Choroid plexus epithelial cell (primary cell): Measurements from ENCODE around the gene WDFY2.
"Not testable (repeated sequence)": the region's sequence is repeated elsewhere in the genome, so short reads cannot be mapped to it uniquely, and the experiment has no call there.

Experiments
- DNase-seq: peaks from one replicate; pipeline ENCODE4 v3.0.0-alpha.2; 2010; ENCODE audit warnings: low read depth
- H3K4me3 ChIP-seq: 2 replicates; pipeline ENCODE4 v1.5.1; 2011; ENCODE audit warnings: low read depth, mild to moderate bottlenecking, control low read depth, low read length, moderate library complexity
- CTCF ChIP-seq: conservative IDR thresholded peaks from 2 replicates; pipeline ENCODE4 v1.5.1; 2011; ENCODE audit warnings: low read depth, mild to moderate bottlenecking, control low read depth, inconsistent platforms, low read length, moderate library complexity

WDFY2 gene

GRCh38 chr13:51590971-51591627, 6.8 kb downstream of the WDFY2 start:
- H3K4me3 ChIP-seq: no peak overlapping the region
- DNase-seq: peak; percentile 92
- TF ChIP-seq CTCF: no peak

- not testable (repeated sequence) for DNase-seq, H3K4me3 ChIP-seq
These were observed 7.7 kb downstream of the WDFY2 start for GRCh38 chr13:51591938-51592337.

GRCh38 chr13:51594432-51594831, 10.2 kb downstream of the WDFY2 start:
- H3K4me3 ChIP-seq: no peak overlapping the region
- no peak for TF ChIP-seq CTCF
- DNase-seq: no peak

GRCh38 chr13:51595416-51595815, 11.2 kb downstream of the WDFY2 start:
- no peak overlapping the region for H3K4me3 ChIP-seq
- no peak for TF ChIP-seq CTCF
- no peak for DNase-seq

GRCh38 chr13:51596541-51596940, 12.3 kb downstream of the WDFY2 start:
- no peak for TF ChIP-seq CTCF

GRCh38 chr13:51599444-51600176, 15.3 kb downstream of the WDFY2 start:
- DNase-seq: no peak
- peak; percentile 9 for TF ChIP-seq CTCF
- H3K4me3 ChIP-seq: no peak overlapping the region

More at GRCh38 chr13:51596541-51596940, 12.3 kb downstream of the WDFY2 start:
- H3K4me3 ChIP-seq: no peak overlapping the region
- no peak for DNase-seq

GRCh38 chr13:51600703-51601102, 16.4 kb downstream of the WDFY2 start:
- no peak for DNase-seq
- H3K4me3 ChIP-seq: no peak overlapping the region
- TF ChIP-seq CTCF: no peak
